ENCODE data around the gene SLC27A5. TPM values are rescaled to one million over a fixed set of nuclear protein-coding genes. Genes with fewer than 3 reads are reported as not detected.
"Not testable (repeated sequence)": the region's sequence is repeated elsewhere in the genome, so short reads cannot be mapped to it uniquely, and the experiment has no call there.

The SLC27A5 gene
- total and polyA plus RNA-seq, 2 of the 4 experiments (the other 2 are of a cell fraction), result 7.7 to 11.2 TPM

DNA sequence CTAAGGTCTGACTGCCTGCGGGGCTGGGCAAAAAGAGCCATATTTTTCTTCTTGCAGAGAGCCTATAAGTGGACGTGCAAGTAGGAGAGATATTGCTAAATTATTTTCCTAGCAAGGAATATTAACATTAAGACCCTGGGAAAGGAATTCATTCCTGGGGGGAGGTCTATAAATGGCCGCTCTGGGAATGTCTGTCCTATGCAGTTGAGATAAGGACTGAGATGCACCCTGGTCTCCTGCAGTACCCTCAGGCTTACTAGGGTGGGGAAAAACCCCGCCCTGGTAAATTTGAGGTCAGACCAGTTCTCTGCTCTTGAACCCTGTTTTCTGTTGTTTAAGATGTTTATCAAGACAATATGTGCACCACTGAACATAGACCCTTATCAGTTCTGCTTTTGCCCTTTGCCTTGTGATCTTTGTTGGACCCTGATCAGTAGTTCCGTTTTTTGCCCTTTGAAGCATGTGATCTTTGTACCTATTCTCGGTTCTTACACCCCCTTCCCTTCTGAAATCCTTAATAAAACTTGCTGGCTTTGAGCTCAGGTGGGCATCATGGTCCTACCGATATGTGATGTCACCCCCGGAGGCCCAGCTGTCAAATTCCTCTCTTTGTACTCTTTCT, 4.1 kb downstream of the SLC27A5 start:
- in situ Hi-C loops (cut with MboI; ENCODE audit: low sequenced_read_pairs); H3K27me3 ChIP-seq (ENCODE audit: control insufficient read depth, insufficient read depth, low read length); H2AFZ ChIP-seq (replicated peaks; ENCODE audit: low read length, poor library complexity); H3K18ac ChIP-seq (ENCODE audit: low read depth, low read length); H3K4ac ChIP-seq (ENCODE audit: low read depth, low read length); H3K27ac ChIP-seq (ENCODE audit: insufficient read depth, low read length); H2AK5ac ChIP-seq (ENCODE audit: low read depth, low read length); POLR2A ChIA-PET (ENCODE audit: unreplicated experiment); intact Hi-C loops (cut with micrococcal nuclease); H2BK20ac ChIP-seq (ENCODE audit: low read depth, low read length); H3K4me3 ChIP-seq (ENCODE audit: insufficient read depth, low read depth, low read length); BruUV-seq (replicated peaks); H4K91ac ChIP-seq (ENCODE audit: insufficient read depth, low read depth, low read length); DNase-seq; ATAC-seq (ENCODE audit: low read depth); H4K8ac ChIP-seq (ENCODE audit: low read depth in 2 of 2, low read length in 2 of 2); CTCF ChIA-PET; H2BK120ac ChIP-seq (ENCODE audit: low read depth, low read length); H3K4me2 ChIP-seq (ENCODE audit: low read depth, low read length); H3K23ac ChIP-seq (ENCODE audit: low read depth, low read length); H3K9me1 ChIP-seq (ENCODE audit: insufficient read depth, low read length); H3K79me1 ChIP-seq (ENCODE audit: low read depth in 1 of 2, low read length in 2 of 2); H3K36me3 ChIP-seq (ENCODE audit: control insufficient read depth, insufficient read depth, low read length); H2AK9ac ChIP-seq (replicated peaks; ENCODE audit: low read depth, low read length, poor library complexity); H4K5ac ChIP-seq (ENCODE audit: low read depth, low read length); H3K9me3 ChIP-seq (ENCODE audit: control insufficient read depth, insufficient read depth, low read length); H2BK5ac ChIP-seq (ENCODE audit: low read depth, low read length, poor library complexity, severe bottlenecking); dilution Hi-C loops (cut with HindIII; ENCODE audit: low sequenced_read_pairs, unreplicated experiment); H3K9ac ChIP-seq (ENCODE audit: low read depth, low read length); H3K56ac ChIP-seq (ENCODE audit: extremely low read depth, insufficient read depth, low read length); H3K4me1 ChIP-seq (ENCODE audit: control insufficient read depth, insufficient read depth, low read length); H3K14ac ChIP-seq (replicated peaks; ENCODE audit: low read depth, low read length); H2BK15ac ChIP-seq (ENCODE audit: low read depth, low read length); H4K20me1 ChIP-seq (ENCODE audit: insufficient read depth, low read length): not testable (repeated sequence)
- no CpG with 5 or more reads among the region's 8 CpGs for WGBS, 2 experiments (ENCODE audit: extremely low coverage in 2 of 2, insufficient read length in 1 of 2)
